ENCODE measurements around the gene NHS. TPM values are rescaled to one million over a fixed set of nuclear protein-coding genes. Genes with fewer than 3 reads are reported as not detected.
A peak's percentile ranks its signal among the peaks of the same experiment; 100 is the strongest.

NHS gene
- total and polyA plus RNA-seq, 2 of the 13 experiments (the other 11 are each of a cell fraction or from before 2014, with no cell fraction given): 0.02 TPM; not detected in 1

- H3K27ac ChIP-seq (ENCODE audit: extremely low read length, insufficient read depth, low read length): no peak overlapping the region
- BruUV-seq (replicated peaks): no TSS peak
- in situ Hi-C loops (cut with HindIII; ENCODE audit: extremely low pct_ligation_motif_present, low pct_unique_long_range_greater_than_20kb): loop anchor here (25.0 kb wide), 1 partner anchor 443 kb away; no protein-coding TSS in a partner anchor
- TF ChIP-seq HOXA7 (CRISPR knock-in tag; IDR thresholded peaks at IDR 0.05) (no peak), ZNF34 (CRISPR knock-in tag; IDR thresholded peaks at IDR 0.05; ENCODE audit: borderline replicate concordance) (no peak), GTF2F1 (IDR thresholded peaks at IDR 0.05; ENCODE audit: low read length) (no peak), RNF219 (CRISPR knock-in tag; IDR thresholded peaks at IDR 0.05) (no peak)
- no peak overlapping the region for H2AFZ ChIP-seq (ENCODE audit: low read length)
- H3K4me2 ChIP-seq (ENCODE audit: low read depth, low read length): no peak overlapping the region
- no peak overlapping the region for H3K4me3 ChIP-seq (replicated peaks in 1 of 3; ENCODE audit: insufficient read depth in 1 of 3, low read depth in 2 of 3, low read length in 3 of 3)
- no peaks in the 10 kb centered on the region for H4K20me1 ChIP-seq (ENCODE audit: insufficient read depth, low read length)
- FAIRE-seq (no peak), ATAC-seq (no peak), DNase-seq (ENCODE audit: low spot score) (no peak)
- CTCF ChIA-PET (ENCODE audit: low intra/inter-chr PET ratio, low total read pairs): no interaction called here
- no peaks in the 10 kb centered on the region for H3K4me1 ChIP-seq (ENCODE audit: insufficient read depth, low read length)
- no peaks in the 10 kb centered on the region for H3K9me3 ChIP-seq (ENCODE audit: low read length)
- 0% methylated on average over 1 of the region's 2 CpGs for WGBS (ENCODE audit: low lambda C conversion rate)
- H3K36me3 ChIP-seq (replicated peaks in 1 of 2; ENCODE audit: control insufficient read depth in 1 of 2, insufficient read depth in 2 of 2, low read length in 2 of 2): no peaks in the 10 kb centered on the region
- POLR2A ChIA-PET: no interaction called here
- intact Hi-C loops (cut with micrococcal nuclease; ENCODE audit: unreplicated experiment): no loop called here
- no peaks in the 10 kb centered on the region for H3K79me2 ChIP-seq (ENCODE audit: insufficient read depth, low read length)
- no peaks in the 10 kb centered on the region for H3K27me3 ChIP-seq (ENCODE audit: control insufficient read depth in 1 of 2, insufficient read depth in 2 of 2, low read length in 2 of 2)
- no peak overlapping the region for H3K9ac ChIP-seq (ENCODE audit: insufficient read depth, low read depth, low read length)
Measured at GRCh38 chrX:17679820-17680219, 304.8 kb downstream of the NHS start.

DNA sequence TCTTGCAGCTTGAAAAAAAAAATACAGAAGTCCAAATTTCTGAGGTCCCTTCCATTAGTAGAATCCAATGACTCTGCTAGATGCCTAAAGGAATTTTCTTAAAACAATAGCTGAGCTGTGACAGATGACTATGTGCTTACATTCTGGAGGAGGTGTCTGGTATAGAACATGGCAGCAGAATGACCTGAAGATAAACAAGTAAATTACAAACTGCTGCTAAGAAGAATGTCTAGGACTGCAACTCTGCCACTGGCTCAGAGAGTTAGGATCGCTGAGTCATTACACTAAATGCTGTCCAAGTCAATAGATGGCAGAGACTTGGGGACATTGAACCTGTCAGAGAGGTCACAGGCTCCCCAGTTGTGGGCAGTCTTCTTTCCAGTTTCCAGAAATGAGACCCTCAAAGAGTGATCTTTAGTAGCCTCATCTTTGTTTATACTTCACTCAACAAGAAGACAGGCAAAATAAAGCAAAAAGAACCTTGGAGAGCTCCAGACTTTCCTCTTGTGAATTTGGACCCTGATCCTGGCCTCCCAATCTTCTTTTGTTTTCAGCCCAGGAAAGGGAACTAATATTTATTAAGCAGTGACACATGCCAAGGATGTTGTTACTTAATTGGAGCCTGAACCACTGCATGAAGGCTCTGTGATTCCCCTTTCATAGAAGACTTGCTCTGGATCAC, 305.9 kb downstream of the NHS start:
- no CpG with 5 or more reads among the region's 1 CpG for WGBS (ENCODE audit: low lambda C conversion rate)
- Histone ChIP-seq H3K4me2 (ENCODE audit: low read depth, low read length) (no peak overlapping the region), H2AFZ (ENCODE audit: low read length) (no peak overlapping the region), H3K79me2 (ENCODE audit: insufficient read depth, low read length) (no peaks in the 10 kb centered on the region), H3K36me3 (replicated peaks in 1 of 2; ENCODE audit: control insufficient read depth in 1 of 2, insufficient read depth in 2 of 2, low read length in 2 of 2) (no peaks in the 10 kb centered on the region), H3K4me3 (replicated peaks in 1 of 3; ENCODE audit: insufficient read depth in 1 of 3, low read depth in 2 of 3, low read length in 3 of 3) (no peak overlapping the region), H3K27ac (ENCODE audit: extremely low read length, insufficient read depth, low read length) (no peak overlapping the region), H4K20me1 (ENCODE audit: insufficient read depth, low read length) (no peaks in the 10 kb centered on the region), H3K27me3 (ENCODE audit: control insufficient read depth in 1 of 2, insufficient read depth in 2 of 2, low read length in 2 of 2) (no peaks in the 10 kb centered on the region), H3K9me3 (ENCODE audit: low read length) (no peaks in the 10 kb centered on the region), H3K9ac (ENCODE audit: insufficient read depth, low read depth, low read length) (no peak overlapping the region), H3K4me1 (ENCODE audit: insufficient read depth, low read length) (no peaks in the 10 kb centered on the region)
- DNase-seq (ENCODE audit: low spot score): no peak
- ChIA-PET CTCF (ENCODE audit: low intra/inter-chr PET ratio, low total read pairs) (no interaction called here), POLR2A (no interaction called here)
- in situ Hi-C loops (cut with HindIII; ENCODE audit: extremely low pct_ligation_motif_present, low pct_unique_long_range_greater_than_20kb) (loop anchor here (25.0 kb wide), 1 partner anchor 444 kb away; no protein-coding TSS in a partner anchor), intact Hi-C loops (cut with micrococcal nuclease; ENCODE audit: unreplicated experiment) (no loop called here)
- no TSS peak for BruUV-seq (replicated peaks)
- FAIRE-seq: no peak
- TF ChIP-seq ZBTB7B (CRISPR knock-in tag; IDR thresholded peaks at IDR 0.05) (no peak), REST (IDR thresholded peaks at IDR 0.05; ENCODE audit: borderline replicate concordance in 1 of 2, low read depth in 1 of 2, low read length in 2 of 2) (peak in 1 of 2 experiments; percentile 37; a peak in 1 of 4 replicates)
- no peak for ATAC-seq
